K562 (cell line): ENCODE measurements around the gene NT5DC4. TPM values are rescaled to one million over a fixed set of nuclear protein-coding genes. Genes with fewer than 3 reads are reported as not detected.

ENCODE experiments used
- ASH1L ChIP-seq: fragments of 450-650 bp; IDR thresholded peaks from 2 replicates; pipeline ENCODE4 v1.6.1; 2018; ENCODE audit warnings: borderline replicate concordance, mild to moderate bottlenecking, low read depth; ENCODE audit not compliant: partially characterized antibody
- BRF2 ChIP-seq: IDR thresholded peaks from 3 replicates; pipeline ENCODE4 v1.6.1; 2011; ENCODE audit warnings: borderline replicate concordance, mild to moderate bottlenecking; ENCODE audit not compliant: insufficient read length, insufficient read depth
- CAMTA2 ChIP-seq: fragments of 250-450 bp; sonication (Bioruptor Pico); conservative IDR thresholded peaks from 2 replicates; pipeline ENCODE4 v1.5.1; 2022
- CBFA2T3 ChIP-seq: fragments of 450-650 bp; IDR thresholded peaks from 2 replicates; pipeline ENCODE4 v1.6.1; 2017
- CBFB ChIP-seq: sonication (generic); formaldehyde crosslinking; IDR thresholded peaks from 2 replicates; pipeline ENCODE4 v1.4.0; 2020; ENCODE audit warnings: mild to moderate bottlenecking, missing genetic modification reagents
- CREB1 ChIP-seq, 2 experiments: sonication (generic) in 1 of 2; formaldehyde crosslinking in 1 of 2; IDR thresholded peaks; 2 replicates each; pipeline versions ENCODE4 v1.6.1 to v1.8.0; 2012 to 2022; ENCODE audit warnings: inconsistent platforms in 1 of 2, mild to moderate bottlenecking in 1 of 2, missing genetic modification reagents in 1 of 2, moderate library complexity in 1 of 2
- E2F6 ChIP-seq, 2 experiments: IDR thresholded peaks; 2 replicates each; pipeline ENCODE4 v1.6.1; 2011; ENCODE audit warnings: borderline replicate concordance in 1 of 2, control low read depth in 1 of 2, low read depth in 1 of 2, low read length in 1 of 2, mild to moderate bottlenecking in 1 of 2, mixed read lengths in 1 of 2, moderate library complexity in 1 of 2; ENCODE audit not compliant: insufficient read depth in 1 of 2, insufficient read length in 1 of 2, poor library complexity in 1 of 2, severe bottlenecking in 1 of 2; ENCODE audit errors: extremely low read depth in 1 of 2
- FOS ChIP-seq: IDR thresholded peaks from 3 replicates; pipeline ENCODE4 v1.6.1; 2011; ENCODE audit not compliant: insufficient read length; ENCODE audit errors: extremely low read depth
- FOXP4 ChIP-seq: sonication (generic); formaldehyde crosslinking; IDR thresholded peaks from 2 replicates; pipeline ENCODE4 v1.8.0; 2022; ENCODE audit warnings: mild to moderate bottlenecking, missing genetic modification reagents, borderline replicate concordance
- HDAC8 ChIP-seq: fragments of 450-650 bp; IDR thresholded peaks from 2 replicates; pipeline ENCODE4 v1.6.1; 2016; ENCODE audit warnings: mild to moderate bottlenecking, missing genetic modification characterization, moderate library complexity, missing compliant biosample characterization
- L3MBTL2 ChIP-seq: fragments of 450-650 bp; IDR thresholded peaks from 2 replicates; pipeline ENCODE4 v1.6.1; 2016; ENCODE audit warnings: mild to moderate bottlenecking, moderate library complexity
- MAFG ChIP-seq: fragments of 450-650 bp; conservative IDR thresholded peaks from 2 replicates; pipeline ENCODE4 v1.6.1; 2016; ENCODE audit warnings: missing genetic modification characterization, missing compliant biosample characterization
- MAFK ChIP-seq: IDR thresholded peaks from 2 replicates; pipeline ENCODE4 v1.6.1; 2011; ENCODE audit warnings: low read length, improper control_type of control experiment
- MCM3 ChIP-seq: fragments of 450-650 bp; IDR thresholded peaks from 2 replicates; pipeline ENCODE4 v1.6.1; 2016
- SNRNP70 ChIP-seq: fragments of 200-400 bp; formaldehyde crosslinking; optimal IDR thresholded peaks from 2 replicates; pipeline ENCODE3; 2017; ENCODE audit warnings: low read depth, low read length
- TRIM24 ChIP-seq, 2 experiments: fragments of 450-650 bp; IDR thresholded peaks; 2 replicates each; pipeline ENCODE4 v1.6.1; 2016
- ZBTB11 ChIP-seq, 3 experiments: fragments of 200-800 bp in 1 of 3; fragments of 250-450 bp in 1 of 3; fragments of 450-650 bp in 1 of 3; sonication (Bioruptor Pico) in 1 of 3; sonication (Bioruptor generic) in 1 of 3; formaldehyde crosslinking in 1 of 3; IDR thresholded peaks; 2 replicates each; pipeline versions ENCODE4 v1.6.1 to v1.8.0; 2016 to 2022; ENCODE audit warnings: mild to moderate bottlenecking in 2 of 3, missing genetic modification characterization in 2 of 3, missing compliant biosample characterization in 1 of 3, moderate library complexity in 1 of 3
- ZNF76 ChIP-seq: fragments of 250-450 bp; sonication (Bioruptor Pico); IDR thresholded peaks from 2 replicates; pipeline ENCODE4 v1.4.0; 2020; ENCODE audit warnings: mild to moderate bottlenecking, moderate library complexity, borderline replicate concordance
- polyA plus RNA-seq, 8 experiments: library from polyadenylated mRNA; depleted of rRNA in 4 of 8; stranded (reverse) in 5 of 8; unstranded in 3 of 8; fragments of >200 nt; fragmentation: Nextera tagmentation in 2 of 8; fragmentation: Illumina TruSeq in 1 of 8; extraction: Ambion mirVana in 2 of 8; extraction: Trizol in 1 of 8; gene quantifications; 2 replicates each; pipeline versions ENCODE4 v1.2.1 to v1.2.3, GENCODE V29; 2011 to 2014; ENCODE audit warnings: inconsistent platforms in 1 of 8, missing spikeins in 1 of 8
- total RNA-seq, 7 experiments: library from RNA; depleted of rRNA in 6 of 7; stranded (reverse); fragments of >200 nt in 6 of 7; fragmentation: Illumina TruSeq in 2 of 7; extraction: Trizol in 2 of 7; gene quantifications; 2 replicates each; pipeline versions ENCODE4 v1.2.1 to v1.2.3, GENCODE V29; 2011 to 2021; ENCODE audit warnings: low replicate concordance in 1 of 7

NT5DC4 gene
- total and polyA plus RNA-seq, 9 of the 15 experiments (the other 6 are each of a cell fraction or from before 2014, with no cell fraction given): 0.44 to 6.9 (median 2.5) TPM

GRCh38 chr2:112784199-112785189, 63.7 kb downstream of the NT5DC4 start, which contains the start of gene IL1A (continued):
- TF ChIP-seq ZBTB11 (CRISPR knock-in tag; IDR thresholded peaks at IDR 0.05) (no peak), CREB1 (IDR thresholded peaks at IDR 0.05) (no peak), CREB1 (CRISPR knock-in tag; IDR thresholded peaks at IDR 0.05) (peak; percentile 35; the same call in 1 of the 2 replicates), E2F6 (IDR thresholded peaks at IDR 0.05; ENCODE audit: borderline replicate concordance in 1 of 2, extremely low read depth in 1 of 2, insufficient read depth in 1 of 2, insufficient read length in 1 of 2, low read depth in 1 of 2, low read length in 1 of 2, poor library complexity in 1 of 2, severe bottlenecking in 1 of 2) (no peak), MAFG (tag) (peak; percentile 26), ASH1L (no peak), CBFB (CRISPR knock-in tag) (no peak), SNRNP70 (no peak), MAFK (peak; percentile 48; the same call in 1 of the 2 replicates), FOS (no peak), BRF2 (no peak), CAMTA2 (CRISPR knock-in tag) (no peak), CBFA2T3 (no peak), ZNF76 (CRISPR knock-in tag) (no peak), TRIM24 (IDR thresholded peaks at IDR 0.05) (0 out of 4 replicates have a peak, but pooled peaks of 1 of the 2 experiments have one; percentile 10), FOXP4 (CRISPR knock-in tag) (no peak), MCM3 (no peak), HDAC8 (tag) (no peak), L3MBTL2 (peak; percentile 77; the same call in 1 of the 2 replicates)
